ENCODE results near the gene IQSEC1.
"Not testable (repeated sequence)": the region's sequence is repeated elsewhere in the genome, so short reads cannot be mapped to it uniquely, and the experiment has no call there.

Gene IQSEC1

GRCh38 chr3:12853847-12854246 lies 219.4 kb downstream of the IQSEC1 start:
- not testable (repeated sequence) for DNase-seq

GRCh38 chr3:12852201-12852600 lies 221.0 kb downstream of the IQSEC1 start:
- no peak for DNase-seq

Measured in activated CD4-positive, alpha-beta T cell treated with anti-CD3 and anti-CD28 coated beads, Interleukin-2, amount 50 U/mL, for 4 hours (primary cell).